Stomach (tissue), 9 donors: ENCODE data around the gene NOTCH3. TPM values are rescaled to one million over a fixed set of nuclear protein-coding genes. Genes with fewer than 3 reads are reported as not detected.

Experiments
- DNase-seq, 2 donors: peaks; one replicate each; pipeline versions ENCODE4 v3.0.0 to v3.0.0-alpha.2; 2013 to 2019
- H3K27ac ChIP-seq, 5 donors: fragments of 200-600 bp in 4 of 5; sonication (generic) in 4 of 5; one replicate each; pipeline ENCODE4 v1.5.1; 2013 to 2019; ENCODE audit warnings: mild to moderate bottlenecking in 1 of 5, moderate library complexity in 1 of 5
- H3K27me3 ChIP-seq, 3 donors: fragments of 200-600 bp; sonication (generic); one replicate each; pipeline ENCODE4 v1.5.1; 2017 to 2019; ENCODE audit warnings: mixed run types in 1 of 3
- H3K36me3 ChIP-seq, 4 donors: fragments of 200-600 bp; sonication (generic); 1 replicate in 3 of 4; 2 replicates in 1 of 4; pipeline ENCODE4 v1.5.1; 2016 to 2019
- H3K4me1 ChIP-seq, 4 donors: fragments of 200-600 bp; sonication (generic); one replicate each; pipeline ENCODE4 v1.5.1; 2016 to 2019
- H3K4me3 ChIP-seq, 4 donors: fragments of 200-600 bp; sonication (generic) in 3 of 4; one replicate each; pipeline ENCODE4 v1.5.1; 2016 to 2019; ENCODE audit warnings: mild to moderate bottlenecking in 1 of 4
- H3K9me3 ChIP-seq, 4 donors: fragments of 200-600 bp; sonication (generic); one replicate each; pipeline ENCODE4 v1.5.1; 2016 to 2019
- CTCF ChIP-seq, 7 experiments: fragments of 450-650 bp in 4 of 7; fragments of 200-600 bp in 3 of 7; sonication (generic) in 3 of 7; IDR thresholded peaks; one replicate each; pipeline ENCODE4 v1.5.1; 2016 to 2019; ENCODE audit warnings: antibody characterized with exemption in 7 of 7, control low read depth in 2 of 7, mild to moderate bottlenecking in 1 of 7
- EP300 ChIP-seq: sonication (generic); formaldehyde crosslinking; IDR thresholded peaks from one replicate; pipeline ENCODE4 v1.6.1; 2017; ENCODE audit warnings: antibody characterized with exemption
- POLR2A ChIP-seq, 4 donors: fragments of 450-650 bp; IDR thresholded peaks; one replicate each; pipeline ENCODE4 v1.6.1; 2016; ENCODE audit warnings: antibody characterized with exemption in 4 of 4, control low read depth in 2 of 4, mild to moderate bottlenecking in 1 of 4, moderate library complexity in 1 of 4
- POLR2AphosphoS5 ChIP-seq, 3 donors: sonication (generic); formaldehyde crosslinking; IDR thresholded peaks; one replicate each; pipeline ENCODE4 v1.6.1; 2016; ENCODE audit warnings: antibody characterized with exemption in 3 of 3
- WGBS, 5 donors: extraction: QIAGEN DNeasy Blood & Tissue Kit in 3 of 5; methylation state at CpG; one replicate each; pipeline versions ENCODE4 v1.1.5 to v1.1.7; 2013 to 2018; 5-methylcytosine and 5-hydroxymethylcytosine counted together
- intact Hi-C: fragments of 100-400 bp; cut with DNase I; formaldehyde crosslinking; loops from one replicate; pipeline ENCODE4 v1.15.1; 2023; ENCODE audit warnings: low total_unique reads
- polyA plus RNA-seq, 3 donors: library from polyadenylated mRNA; stranded (reverse); fragments of 200-250 nt; gene quantifications; one replicate each; pipeline ENCODE4 v1.2.3, GENCODE V29; 2013
- total RNA-seq, 5 donors: library from RNA; depleted of rRNA; stranded (reverse); fragments of >200 nt; gene quantifications; one replicate each; pipeline versions ENCODE4 v1.1.0 to v1.2.3, GENCODE V29; 2014 to 2016
- donor health status: healthy with polysubstance abuse.
- donor health status: Bipolar disorder and iron deficiency.
- donor health status: healthy.

Gene NOTCH3
- total and polyA plus RNA-seq, 8 donors: 1.2 to 54.5 (median 22.8) TPM

GRCh38 chr19:15246198-15246481 is 45.3 kb upstream of the NOTCH3 start:
- WGBS, 5 donors: 89 to 94% (median 92%) methylated on average over 5 of the region's 5 CpGs

GRCh38 chr19:15245370-15246197 is 44.8 kb upstream of the NOTCH3 start:
- intact Hi-C loops: no loop called here
- H3K27me3 ChIP-seq: no peaks in the 10 kb centered on the region
- peaks cover 37 to 55% (median 45%) of the 10 kb centered on the region in 4 donors for H3K4me1 ChIP-seq
- peak overlapping the region in 4 of 5 donors; percentile 85 to 91 (median 88) for H3K27ac ChIP-seq
- peaks cover 50 to 96% (median 88%) of the 10 kb centered on the region in 4 donors for H3K36me3 ChIP-seq
- H3K9me3 ChIP-seq: no peaks in the 10 kb centered on the region
- DNase-seq: no peak
- no peak overlapping the region for H3K4me3 ChIP-seq
- TF ChIP-seq POLR2A (IDR thresholded peaks at IDR 0.05): no peak
- no peak for TF ChIP-seq EP300
- TF ChIP-seq POLR2AphosphoS5 (IDR thresholded peaks at IDR 0.05): no peak
- no peak for TF ChIP-seq CTCF (IDR thresholded peaks at IDR 0.05)
- WGBS, 5 donors: 86 to 93% (median 91%) methylated on average over 14 to 20 of the region's 20 CpGs

More at GRCh38 chr19:15246198-15246481, 45.3 kb upstream of the NOTCH3 start:
- intact Hi-C loops: no loop called here
- no peak for DNase-seq
- Histone ChIP-seq H3K9me3 (no peaks in the 10 kb centered on the region), H3K27me3 (no peaks in the 10 kb centered on the region), H3K27ac (peak overlapping the region in 4 of 5 donors; percentile 85 to 91 (median 88)), H3K4me1 (peaks cover 43 to 60% (median 51%) of the 10 kb centered on the region in 4 donors), H3K4me3 (no peak overlapping the region), H3K36me3 (peaks cover 44 to 95% (median 88%) of the 10 kb centered on the region in 4 donors)
- no peak for TF ChIP-seq POLR2A (IDR thresholded peaks at IDR 0.05)
- no peak for TF ChIP-seq POLR2AphosphoS5 (IDR thresholded peaks at IDR 0.05)
- no peak for TF ChIP-seq CTCF (IDR thresholded peaks at IDR 0.05)
- TF ChIP-seq EP300: no peak

GRCh38 chr19:15244808-15245207 is 44.0 kb upstream of the NOTCH3 start:
- intact Hi-C loops: no loop called here
- H3K27me3 ChIP-seq: no peaks in the 10 kb centered on the region
- DNase-seq: no peak
- no peak overlapping the region for H3K4me3 ChIP-seq
- no peak for TF ChIP-seq EP300
- TF ChIP-seq POLR2AphosphoS5 (IDR thresholded peaks at IDR 0.05): no peak
- TF ChIP-seq POLR2A (IDR thresholded peaks at IDR 0.05): no peak
- TF ChIP-seq CTCF (IDR thresholded peaks at IDR 0.05): no peak
- peaks cover 58 to 98% (median 93%) of the 10 kb centered on the region in 4 donors for H3K36me3 ChIP-seq
- H3K9me3 ChIP-seq: no peaks in the 10 kb centered on the region
- 79 to 89% (median 86%) methylated on average over 6 to 7 of the region's 7 CpGs for WGBS, 5 donors
- peaks cover 29 to 47% (median 38%) of the 10 kb centered on the region in 4 donors for H3K4me1 ChIP-seq
- peak overlapping the region in 1 of 5 donors; percentile 36 for H3K27ac ChIP-seq

- peaks cover 24 to 41% (median 32%) of the 10 kb centered on the region in 4 donors for H3K4me1 ChIP-seq
- DNase-seq: no peak
- H3K36me3 ChIP-seq: peaks cover 63 to 99% (median 96%) of the 10 kb centered on the region in 4 donors
- peak overlapping the region in 1 of 5 donors; percentile 34 for H3K27ac ChIP-seq
- 85 to 94% (median 92%) methylated on average over 15 to 24 of the region's 24 CpGs for WGBS, 5 donors
- intact Hi-C loops: no loop called here
- H3K9me3 ChIP-seq: no peaks in the 10 kb centered on the region
- no peak for TF ChIP-seq CTCF (IDR thresholded peaks at IDR 0.05)
- TF ChIP-seq POLR2A (IDR thresholded peaks at IDR 0.05): no peak
- TF ChIP-seq POLR2AphosphoS5 (IDR thresholded peaks at IDR 0.05): no peak
- TF ChIP-seq EP300: no peak
- no peaks in the 10 kb centered on the region for H3K27me3 ChIP-seq
- H3K4me3 ChIP-seq: no peak overlapping the region
Measured at GRCh38 chr19:15244106-15244803, 43.5 kb upstream of the NOTCH3 start.
